SK-N-DZ (cell line): ENCODE data around the gene F2R.

Source experiments
- DNase-seq: peaks from one replicate; pipeline ENCODE4 v3.0.0-alpha.2; 2015; ENCODE audit warnings: low spot score

F2R gene

DNA sequence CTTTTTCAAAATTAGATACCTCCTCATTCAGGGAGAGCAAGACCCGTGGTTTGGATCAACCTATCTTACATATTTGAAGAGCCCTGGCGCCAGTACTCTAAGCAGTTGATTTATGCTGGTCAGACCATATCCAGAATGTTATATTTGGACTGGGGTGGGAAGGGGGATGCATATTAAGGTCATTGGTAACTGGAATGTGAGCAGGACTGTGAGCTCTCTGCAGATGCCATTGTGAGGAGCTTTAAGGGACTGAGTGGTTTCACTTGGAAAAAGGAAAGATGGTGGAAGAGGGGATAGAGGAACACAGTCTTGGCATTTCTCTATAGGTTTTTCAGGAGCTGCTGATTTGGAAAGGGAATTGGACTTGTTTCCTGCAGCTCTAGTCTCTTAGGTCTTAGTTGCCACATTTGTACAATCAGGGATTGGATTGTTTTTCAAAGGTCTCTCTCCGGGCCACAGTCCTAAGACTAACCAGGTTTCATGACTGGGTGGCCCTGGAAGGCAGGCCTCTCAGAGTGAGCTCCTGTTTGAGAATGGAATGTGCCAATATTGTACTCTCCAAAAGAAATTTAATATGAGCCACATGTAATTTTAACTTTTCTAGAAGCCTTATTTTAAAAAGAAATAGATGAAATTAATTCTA lies 25.8 kb upstream of the F2R start:
- no peak for DNase-seq

DNA sequence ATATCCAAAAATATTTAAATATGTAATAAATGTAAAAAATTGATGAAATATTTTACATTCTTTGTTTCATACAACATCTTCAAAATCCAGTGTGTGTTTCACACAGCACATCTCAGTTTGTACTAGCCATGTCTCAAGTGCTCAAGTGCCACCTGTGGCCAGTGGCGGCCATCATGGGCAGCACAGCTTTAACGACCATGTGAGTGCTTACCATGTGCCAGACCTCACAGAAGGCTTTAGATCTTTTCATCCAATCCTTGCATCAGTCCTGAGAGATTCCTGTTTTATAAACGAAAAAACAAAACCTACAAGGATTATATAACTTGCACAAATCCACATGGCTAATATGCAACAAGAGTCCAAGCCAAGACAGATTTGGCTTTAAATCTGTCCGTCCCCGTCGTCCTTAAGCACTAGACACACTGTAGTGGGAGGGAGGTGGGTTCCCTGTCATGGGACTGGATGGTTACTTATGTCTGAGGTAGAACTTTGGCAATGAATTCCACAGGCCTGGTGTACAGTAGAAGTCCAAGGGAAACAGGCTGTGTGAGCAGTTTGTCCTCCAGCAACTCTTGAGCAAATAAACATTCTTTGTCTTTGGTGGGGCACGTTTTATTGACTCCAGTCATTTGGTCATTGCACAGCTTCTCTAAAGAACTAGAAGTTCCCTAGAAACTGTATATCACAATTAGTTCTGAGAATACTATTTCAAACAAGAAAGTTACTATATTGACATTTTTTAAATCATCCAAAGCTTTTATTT lies 25.0 kb upstream of the F2R start:
- DNase-seq = no peak

DNA sequence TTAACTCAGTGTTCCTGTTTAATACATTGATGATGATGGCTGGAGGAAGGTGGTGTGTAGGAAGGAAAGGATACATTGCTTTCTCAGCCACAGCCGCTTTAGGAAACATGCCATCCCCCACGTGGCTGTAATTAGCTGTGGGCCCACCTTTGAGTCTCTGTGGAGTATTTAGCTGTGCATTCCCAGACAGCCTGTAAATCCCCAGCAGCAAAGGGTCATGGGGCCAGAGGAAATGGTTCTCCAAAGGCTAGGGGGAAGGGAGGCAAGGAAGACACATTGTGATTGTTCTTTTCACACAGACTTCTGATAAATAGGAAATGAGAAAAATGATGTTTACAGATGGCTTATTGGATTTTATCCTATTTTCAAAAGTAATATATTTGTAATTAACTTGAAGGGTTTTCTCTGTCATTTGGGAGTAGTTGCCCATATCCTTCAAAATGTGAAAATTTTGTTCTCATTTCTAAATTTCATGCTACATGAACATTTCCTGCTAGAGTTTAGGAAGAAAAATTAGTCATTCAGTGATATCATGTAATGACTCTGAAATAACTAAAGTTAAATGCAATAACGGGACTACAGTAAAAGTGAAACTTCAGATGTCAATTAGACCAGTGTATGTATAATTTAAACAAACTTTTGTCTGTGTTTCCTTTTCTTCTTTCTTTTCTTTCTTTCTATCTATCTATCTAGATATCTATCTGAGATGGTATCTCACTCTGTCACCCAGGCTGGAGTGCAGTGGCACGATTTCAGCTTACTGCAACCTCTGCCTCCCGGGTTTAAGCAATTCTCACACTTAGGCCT lies 24.3 kb upstream of the F2R start:
- DNase-seq = no peak

DNA sequence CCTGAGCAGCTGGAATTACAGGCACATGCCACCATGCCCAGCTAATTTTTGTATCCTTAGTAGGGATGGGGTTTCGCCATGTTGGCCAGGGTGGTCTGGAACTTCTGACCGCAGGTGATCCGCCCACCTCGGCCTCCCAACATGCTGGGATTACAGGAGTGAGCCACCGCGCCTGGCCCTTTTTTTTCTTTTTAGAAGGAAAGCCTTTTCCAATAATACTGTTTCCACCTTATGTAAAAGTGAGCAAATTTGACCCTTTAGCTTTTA lies 23.7 kb upstream of the F2R start:
- no peak for DNase-seq

DNA sequence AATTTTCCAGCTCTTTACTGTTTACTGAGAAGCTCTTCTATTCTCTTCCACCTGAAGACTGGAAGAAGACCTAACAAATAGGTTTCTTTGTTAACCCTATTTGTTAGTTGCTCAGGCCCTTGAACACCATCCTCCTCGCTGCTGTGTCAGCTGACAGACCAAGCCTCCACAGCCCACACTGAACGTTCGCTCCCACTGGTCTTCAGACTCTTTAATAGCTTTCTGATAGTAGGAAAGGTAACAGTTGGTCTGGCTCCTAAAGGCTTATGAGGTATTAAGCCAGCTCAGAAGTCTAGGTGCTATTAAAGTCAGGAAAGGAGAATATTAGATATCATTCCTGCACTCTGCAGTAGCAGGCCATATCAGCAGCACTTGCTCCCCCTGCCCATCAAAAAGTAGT lies 23.3 kb upstream of the F2R start:
- DNase-seq = no peak

DNA sequence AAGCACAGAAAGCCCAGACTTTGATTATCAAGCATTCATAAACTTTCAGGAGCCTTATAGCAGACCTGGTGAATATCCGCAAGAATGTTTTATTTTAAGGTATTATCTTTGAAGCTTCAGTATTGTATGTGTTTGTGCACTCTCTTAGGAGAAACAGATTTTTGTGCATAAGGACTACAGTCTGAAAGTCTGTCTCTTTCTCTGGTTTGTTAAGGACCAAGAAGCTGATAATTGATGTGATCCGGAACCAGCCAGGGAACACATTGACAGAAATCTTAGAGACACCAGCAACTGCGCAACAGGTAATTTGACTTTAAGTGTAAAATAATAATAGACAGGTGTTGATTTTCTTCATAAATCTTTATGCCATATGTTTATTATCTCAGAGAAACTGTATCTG lies 22.8 kb upstream of the F2R start:
- no peak for DNase-seq

DNA sequence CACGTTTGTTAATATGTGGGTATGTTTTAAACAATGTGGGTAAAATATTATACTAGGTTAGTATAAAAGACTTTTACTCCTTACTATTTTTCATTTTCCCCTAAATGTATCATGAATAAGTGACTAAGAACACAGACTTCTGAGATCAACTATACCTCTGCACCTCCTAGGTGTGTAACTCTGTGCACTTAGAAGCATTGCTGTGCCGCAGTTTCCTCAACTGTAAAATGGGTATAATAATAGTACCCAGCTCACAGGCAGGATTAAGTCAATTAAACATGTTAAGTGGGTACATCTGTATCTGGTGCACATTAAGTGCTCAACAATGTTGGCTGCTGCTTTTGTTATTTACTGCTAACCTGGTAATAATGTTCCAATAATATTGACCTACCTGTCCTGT lies 21.6 kb upstream of the F2R start:
- no peak for DNase-seq

DNA sequence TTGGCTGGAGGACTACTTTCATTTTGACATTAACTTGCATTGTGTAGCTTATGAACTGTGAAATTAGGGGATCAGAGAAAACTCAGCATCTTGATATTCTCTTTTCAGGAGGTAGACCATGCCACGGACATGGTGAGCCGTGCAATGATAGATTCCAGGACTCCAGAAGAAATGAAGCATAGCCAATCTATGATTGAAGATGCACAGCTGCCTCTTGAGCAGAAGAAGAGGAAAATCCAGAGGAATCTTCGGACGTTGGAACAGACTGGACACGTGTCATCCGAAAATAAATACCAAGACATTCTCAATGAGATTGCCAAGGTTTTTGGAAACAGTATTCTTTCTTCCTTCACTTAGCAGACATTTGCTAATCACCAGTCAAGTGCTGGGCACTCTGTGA lies 20.6 kb upstream of the F2R start:
- DNase-seq = no peak

DNA sequence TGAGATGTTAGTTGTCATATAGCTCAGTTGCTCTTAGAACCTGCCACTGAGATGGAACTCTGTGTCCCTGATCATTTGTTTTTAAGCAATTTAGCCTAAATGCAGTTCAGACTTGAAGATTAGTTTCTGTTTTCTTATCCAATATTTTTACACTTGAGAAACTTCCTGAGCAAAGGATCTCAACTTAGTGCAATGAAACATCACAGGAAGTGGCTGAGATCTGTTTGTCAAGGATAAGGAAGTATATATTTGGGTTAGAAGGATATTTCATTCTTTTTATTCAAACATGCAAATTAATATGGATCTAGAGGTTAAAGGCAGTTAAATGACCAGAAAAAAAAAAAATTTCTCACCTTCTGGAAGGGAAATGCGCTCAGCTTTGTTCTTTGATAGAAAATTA lies 19.7 kb upstream of the F2R start:
- DNase-seq = no peak

DNA sequence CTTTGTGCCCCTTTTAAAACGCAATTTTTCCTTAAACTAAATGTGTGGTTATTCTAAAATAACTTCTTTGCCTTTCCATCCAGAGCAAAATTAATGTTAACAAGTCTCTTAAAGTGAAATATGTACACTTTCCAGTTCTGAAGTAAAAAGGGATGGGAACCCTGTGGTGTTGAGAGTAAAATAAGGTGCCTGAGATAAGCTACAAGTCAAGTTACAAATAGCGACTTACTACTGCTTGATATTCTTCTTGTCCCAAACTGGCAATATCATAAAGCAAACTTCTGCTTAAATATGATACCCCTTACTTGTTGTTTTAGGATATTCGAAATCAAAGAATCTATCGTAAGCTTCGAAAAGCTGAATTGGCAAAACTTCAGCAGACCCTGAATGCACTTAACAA lies 18.3 kb upstream of the F2R start:
- no peak for DNase-seq

DNA sequence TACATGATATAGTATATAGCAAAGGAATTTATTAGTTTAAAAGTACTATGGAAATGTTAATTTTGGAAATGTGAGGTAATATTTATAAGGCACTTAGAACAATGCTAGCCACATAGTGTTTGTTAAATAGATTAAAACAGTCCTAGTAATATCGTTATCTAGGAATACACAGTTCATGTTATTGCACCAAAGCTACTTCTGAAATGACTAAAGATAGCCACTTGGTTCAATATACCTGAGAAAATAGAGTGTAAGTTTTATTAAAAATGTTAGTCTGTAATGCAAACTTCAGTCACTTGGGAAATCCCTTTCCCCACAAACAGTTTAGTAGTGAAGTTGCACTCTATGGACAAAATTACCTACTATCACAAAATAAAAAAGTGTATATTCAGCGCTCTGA lies 15.4 kb upstream of the F2R start:
- no peak for DNase-seq

DNA sequence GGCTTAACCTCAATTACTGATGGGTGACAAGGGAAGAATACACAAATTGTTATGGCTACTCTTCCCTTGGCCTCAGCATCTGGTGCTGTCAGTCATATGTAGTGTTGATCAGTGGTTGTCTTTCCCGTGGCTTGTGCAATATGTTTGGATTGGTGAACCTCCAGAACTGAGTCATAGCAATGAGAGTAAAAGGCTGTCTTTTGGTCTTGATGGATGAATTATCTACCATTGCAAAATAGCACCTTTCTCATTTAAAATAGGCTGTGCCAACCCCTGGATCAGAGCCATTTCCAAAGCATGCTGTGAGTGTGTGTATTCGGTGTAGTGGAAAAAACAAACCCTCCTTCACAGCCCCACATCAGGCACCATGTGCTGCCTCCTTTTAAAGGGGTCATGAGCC lies 14.6 kb upstream of the F2R start:
- no peak for DNase-seq

DNA sequence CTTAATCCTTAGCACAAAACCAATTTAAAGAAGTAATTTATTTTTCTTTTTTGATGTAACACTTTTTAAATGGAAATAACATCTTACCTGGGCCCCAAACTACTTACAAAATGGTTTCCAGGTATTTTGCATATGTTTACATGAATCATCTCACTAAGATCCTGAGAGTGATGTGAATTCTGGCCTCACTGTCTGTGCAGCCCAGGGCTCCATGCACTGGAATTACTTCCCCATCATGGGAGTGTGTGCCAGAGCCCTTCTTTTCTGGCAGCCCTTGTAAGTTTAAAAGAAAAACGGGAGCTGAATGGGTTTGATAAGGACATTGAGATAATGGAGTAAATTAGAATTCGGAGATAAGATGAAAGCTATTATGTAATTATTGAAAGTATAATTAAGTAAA lies 12.2 kb upstream of the F2R start:
- no peak for DNase-seq

DNA sequence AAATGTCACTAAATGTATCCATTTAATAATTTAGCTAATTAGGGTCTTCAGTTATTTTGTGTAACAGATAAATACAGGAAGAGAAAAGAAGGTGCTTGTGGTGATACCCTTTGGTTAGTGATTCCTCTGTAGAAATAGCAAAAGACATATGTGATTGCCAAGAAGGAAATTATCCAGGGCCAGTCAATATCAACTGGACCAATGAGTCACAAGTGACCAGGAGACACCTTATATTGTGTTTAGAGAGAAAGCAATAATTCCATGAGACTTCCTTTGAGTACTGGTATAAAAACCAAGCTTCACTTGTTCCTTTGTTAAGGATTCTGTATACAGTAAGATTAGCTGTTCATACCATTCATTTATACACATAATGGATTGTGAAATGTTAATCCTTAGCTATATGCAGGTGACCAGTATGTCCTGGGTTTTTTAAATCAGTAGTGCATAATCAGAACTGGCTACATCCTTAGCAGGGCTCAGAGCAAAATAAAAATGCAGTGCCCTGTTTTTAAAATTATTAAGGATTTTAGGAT lies 11.7 kb upstream of the F2R start:
- no peak for DNase-seq

DNA sequence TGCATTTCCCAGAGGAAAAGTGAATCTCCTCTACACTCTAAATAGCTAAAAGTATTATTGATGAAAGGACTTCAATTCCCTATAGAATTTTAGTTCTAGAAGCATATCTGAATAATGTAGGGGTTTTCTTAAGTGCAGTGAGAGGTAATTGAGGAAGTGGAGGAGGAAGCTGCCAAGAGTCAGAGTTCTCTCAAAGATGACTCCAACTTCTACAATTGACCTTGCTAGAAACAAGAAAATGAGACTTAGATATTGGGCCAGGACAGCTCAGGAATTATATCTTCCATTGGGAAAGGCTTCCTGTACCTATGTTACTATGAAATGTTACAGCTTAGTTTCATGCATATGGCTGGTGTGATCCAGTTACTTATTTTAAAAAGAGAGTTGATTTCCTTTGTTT lies 10.4 kb upstream of the F2R start:
- no peak for DNase-seq

DNA sequence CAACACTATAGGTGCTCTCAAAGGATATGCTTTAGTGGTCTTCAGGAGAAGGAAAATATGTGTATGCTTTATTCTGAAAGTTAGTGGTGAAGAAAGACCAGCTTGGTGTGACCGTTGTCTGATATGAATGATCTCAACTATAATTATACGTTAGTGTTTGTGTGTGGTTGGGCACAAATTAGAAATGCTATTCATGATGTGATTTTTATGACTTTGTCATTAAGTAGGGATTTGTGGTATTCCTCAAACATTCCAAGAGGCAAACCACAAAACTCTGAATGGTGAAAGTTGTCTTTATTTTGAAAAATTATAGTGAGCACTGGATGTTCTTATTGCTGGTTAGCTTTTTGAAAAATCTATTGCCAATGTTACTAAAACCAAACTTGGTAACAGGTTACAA lies 6.2 kb upstream of the F2R start:
- DNase-seq = no peak

DNA sequence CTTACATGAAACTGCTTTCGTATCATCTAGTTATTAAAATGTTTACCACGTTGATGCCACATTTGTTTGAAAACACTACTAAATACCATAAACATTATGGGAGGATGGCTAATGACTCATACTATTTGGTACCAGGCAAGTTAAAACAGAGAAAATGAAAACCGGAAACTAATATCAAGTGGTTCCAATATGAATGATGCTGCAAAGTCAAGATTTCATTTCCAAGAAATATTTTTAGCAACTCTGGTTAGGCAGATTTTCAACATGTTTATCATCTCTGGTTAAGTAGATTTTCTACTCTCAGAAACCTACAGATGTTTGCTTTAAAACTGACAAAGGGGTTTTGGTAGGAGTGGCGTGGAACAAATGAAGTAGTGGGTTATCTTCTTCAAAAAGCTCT lies 4.9 kb upstream of the F2R start:
- no peak for DNase-seq

DNA sequence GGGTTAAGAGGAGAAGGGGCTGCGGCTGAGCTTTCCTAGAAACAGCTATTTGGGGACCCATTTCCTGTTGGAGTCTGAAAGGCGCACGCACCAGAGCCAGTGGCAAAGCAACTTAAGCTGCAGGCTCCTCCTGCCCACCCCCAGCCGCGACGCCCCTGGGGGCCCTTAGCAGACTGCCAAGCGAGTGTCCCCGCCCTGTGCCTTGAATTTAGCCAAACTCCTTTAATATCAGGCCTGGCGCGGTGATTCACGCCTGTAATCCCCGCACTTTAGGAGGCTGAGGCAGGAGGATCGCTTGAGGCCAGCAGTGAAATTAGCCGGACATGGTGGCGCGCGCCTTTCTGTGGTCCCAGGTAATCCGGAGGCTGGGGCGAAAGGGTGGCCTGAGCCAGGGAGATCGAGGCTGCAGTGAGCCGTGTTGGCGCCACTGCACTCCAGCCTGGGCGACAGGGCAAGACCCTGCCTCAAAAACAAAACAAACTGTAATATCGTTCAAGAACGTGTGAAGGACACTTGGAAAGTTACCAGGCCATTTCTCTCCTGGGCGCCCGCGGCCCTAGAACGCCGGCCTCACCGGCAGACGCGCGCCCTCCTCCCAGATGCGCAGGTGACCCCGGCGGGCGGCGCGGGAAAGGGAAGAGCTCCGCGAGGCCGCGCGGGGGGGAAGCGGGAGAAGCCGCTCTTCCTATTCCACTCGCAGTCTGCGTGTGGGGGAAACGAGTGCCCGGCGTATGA lies 1.0 kb upstream of the F2R start:
- DNase-seq = no peak

DNA sequence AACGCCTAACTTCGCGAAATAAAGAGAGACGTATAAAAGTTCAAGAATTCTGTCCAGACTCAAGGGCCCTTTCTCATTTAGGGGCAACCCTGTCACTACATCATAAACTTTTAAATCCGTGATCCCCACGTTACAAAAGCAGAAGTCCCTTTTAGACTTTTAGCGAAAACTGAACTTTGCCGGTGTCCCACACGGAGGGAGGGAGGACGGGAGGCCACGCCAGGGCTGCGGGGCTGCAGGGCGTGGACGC lies 515 bp upstream of the F2R start:
- DNase-seq = no peak

DNA sequence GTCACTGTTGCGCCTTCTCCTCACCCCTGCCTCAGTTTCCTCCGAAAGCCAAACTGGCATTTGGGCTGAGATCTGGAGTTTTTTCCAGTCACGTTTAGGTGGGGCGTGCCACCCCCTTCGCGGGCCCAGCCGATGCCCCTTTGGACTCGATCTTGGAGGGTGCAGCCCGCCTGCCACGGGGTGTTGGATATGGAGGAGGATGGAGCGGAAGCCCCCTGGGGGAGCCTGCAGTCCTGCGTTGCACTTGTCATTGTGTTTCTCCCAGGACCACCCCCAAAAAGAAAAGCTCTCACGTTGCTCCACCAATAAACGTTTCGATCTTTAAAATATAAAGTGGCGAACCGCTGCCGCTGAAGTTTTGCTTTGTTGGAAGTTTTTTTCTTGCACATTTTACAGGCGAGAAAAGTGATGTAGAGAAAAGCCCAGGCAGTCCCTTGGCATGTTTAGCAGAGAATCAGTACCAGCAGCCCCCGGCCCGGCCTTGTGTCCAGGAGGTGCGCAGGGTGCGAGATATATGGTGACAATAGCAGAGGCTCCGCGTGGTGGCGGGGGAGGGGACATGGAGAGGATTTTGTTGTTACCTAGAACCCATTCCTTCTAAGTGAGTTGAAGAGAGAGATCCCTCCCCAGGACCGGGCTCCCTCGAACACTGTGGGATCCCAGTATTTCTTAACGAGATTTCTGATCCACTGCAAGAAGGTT lies 681 bp downstream of the F2R start:
- peak; percentile 50 for DNase-seq

DNA sequence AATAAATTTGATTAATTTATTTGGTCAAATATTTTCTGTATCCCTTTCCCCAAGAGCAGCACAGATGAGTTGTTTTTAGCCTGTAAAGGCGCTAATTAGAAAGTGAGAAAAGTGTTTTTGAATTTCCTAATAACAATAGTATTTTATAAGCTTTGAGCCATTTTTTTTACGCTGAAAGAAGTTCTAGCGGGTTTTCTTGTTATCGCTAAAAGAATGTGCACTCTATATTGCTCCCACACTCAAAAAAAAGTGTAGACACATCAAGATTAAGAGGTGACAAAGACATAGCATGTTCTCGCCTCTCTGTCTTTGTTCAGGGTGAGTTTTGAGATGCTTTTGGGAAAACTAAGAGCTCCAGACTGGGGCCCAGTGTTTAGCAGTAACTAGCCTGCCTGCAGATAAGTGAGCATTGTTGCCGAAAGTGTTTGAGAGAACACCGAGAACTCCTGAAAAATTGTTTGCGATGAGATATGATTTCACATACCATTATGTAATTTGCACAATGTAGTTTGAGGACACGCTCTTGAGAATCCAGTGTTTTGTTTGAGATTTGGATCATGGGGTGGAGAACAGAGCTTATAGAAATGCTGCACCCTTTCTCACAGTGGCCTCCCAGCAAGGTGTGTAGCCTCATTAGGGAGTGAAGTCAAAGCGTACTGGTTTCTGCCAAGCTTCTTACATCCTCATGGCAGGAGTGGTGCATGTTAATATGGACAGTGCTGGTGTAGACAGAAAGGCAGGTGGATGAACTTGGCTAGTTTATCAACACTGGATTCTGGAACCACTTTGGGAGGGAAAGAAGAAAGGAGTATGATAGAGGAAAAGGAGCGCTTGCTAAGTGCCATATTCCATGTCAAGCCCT lies 1.5 kb downstream of the F2R start:
- DNase-seq = no peak
